HG03108 (cell line): ENCODE data around the gene PPM1B.
"Not testable (repeated sequence)": the region's sequence is repeated elsewhere in the genome, so short reads cannot be mapped to it uniquely, and the experiment has no call there.

Experiments used
- ATAC-seq: cut with Tn5 transposase; IDR thresholded peaks from one replicate; pipeline ENCODE4 v1.9.1; 2021; ENCODE audit warnings: moderate library complexity; ENCODE audit not compliant: unreplicated experiment

The PPM1B gene

GRCh38 chr2:44168681-44169154 lies at the start of gene PPM1B:
Gene PPM1B, plus strand, starts transcription at chr2:44168875. Its CDS starts 32,325 bp downstream, at chr2:44201200.
- ATAC-seq: peak; percentile 54

GRCh38 chr2:44119878-44120277 lies 48.8 kb upstream of the PPM1B start:
- ATAC-seq: no peak

- no peak for ATAC-seq
These were observed 48.2 kb upstream of the PPM1B start for GRCh38 chr2:44120428-44120827.

GRCh38 chr2:44121899-44122298 lies 46.8 kb upstream of the PPM1B start:
- ATAC-seq: no peak

- no peak for ATAC-seq
These were observed 44.2 kb upstream of the PPM1B start for GRCh38 chr2:44124500-44124899.

- no peak for ATAC-seq
These were observed 42.4 kb upstream of the PPM1B start for GRCh38 chr2:44126106-44126797.

GRCh38 chr2:44130441-44130840 lies 38.2 kb upstream of the PPM1B start:
- ATAC-seq: no peak

GRCh38 chr2:44131177-44131576 lies 37.5 kb upstream of the PPM1B start:
- no peak for ATAC-seq

GRCh38 chr2:44133602-44134001 lies 35.1 kb upstream of the PPM1B start:
- ATAC-seq: not testable (repeated sequence)

- no peak for ATAC-seq
These were observed 33.8 kb upstream of the PPM1B start for GRCh38 chr2:44134848-44135247.

- no peak for ATAC-seq
These were observed 33.4 kb upstream of the PPM1B start for GRCh38 chr2:44135296-44135695.

GRCh38 chr2:44135771-44136170 lies 32.9 kb upstream of the PPM1B start:
- no peak for ATAC-seq

- no peak for ATAC-seq
These were observed 32.4 kb upstream of the PPM1B start for GRCh38 chr2:44136252-44136651.

- no peak for ATAC-seq
These were observed 31.6 kb upstream of the PPM1B start for GRCh38 chr2:44137048-44137447.

- ATAC-seq: no peak
These were observed 30.7 kb upstream of the PPM1B start for GRCh38 chr2:44137872-44138551.

- no peak for ATAC-seq
These were observed 28.9 kb upstream of the PPM1B start for GRCh38 chr2:44139741-44140140.

- no peak for ATAC-seq
These were observed 26.4 kb upstream of the PPM1B start for GRCh38 chr2:44142306-44142705.

GRCh38 chr2:44143701-44144100 lies 25.0 kb upstream of the PPM1B start:
- ATAC-seq: no peak

GRCh38 chr2:44148999-44149398 lies 19.7 kb upstream of the PPM1B start:
- ATAC-seq: no peak

GRCh38 chr2:44150473-44150872 lies 18.2 kb upstream of the PPM1B start:
- no peak for ATAC-seq

GRCh38 chr2:44152865-44153669 lies 15.6 kb upstream of the PPM1B start:
- no peak for ATAC-seq
